Peyer's patch (tissue), 4 donors: ENCODE data around the gene PAM.

ENCODE experiments used
- POLR2A ChIP-seq, 2 donors: fragments of 450-650 bp; IDR thresholded peaks; one replicate each; pipeline ENCODE4 v1.5.1; 2017; ENCODE audit warnings: antibody characterized with exemption in 2 of 2, mild to moderate bottlenecking in 2 of 2, moderate library complexity in 2 of 2
- TF ChIP-seq, protein P1 (sequence below), 6 experiments: fragments of 450-650 bp in 4 of 6; fragments of 200-600 bp in 2 of 6; sonication (generic) in 1 of 6; IDR thresholded peaks; one replicate each; pipeline ENCODE4 v1.5.1; 2017 to 2019; ENCODE audit warnings: antibody characterized with exemption in 6 of 6, mild to moderate bottlenecking in 3 of 6, moderate library complexity in 1 of 6

DNA sequence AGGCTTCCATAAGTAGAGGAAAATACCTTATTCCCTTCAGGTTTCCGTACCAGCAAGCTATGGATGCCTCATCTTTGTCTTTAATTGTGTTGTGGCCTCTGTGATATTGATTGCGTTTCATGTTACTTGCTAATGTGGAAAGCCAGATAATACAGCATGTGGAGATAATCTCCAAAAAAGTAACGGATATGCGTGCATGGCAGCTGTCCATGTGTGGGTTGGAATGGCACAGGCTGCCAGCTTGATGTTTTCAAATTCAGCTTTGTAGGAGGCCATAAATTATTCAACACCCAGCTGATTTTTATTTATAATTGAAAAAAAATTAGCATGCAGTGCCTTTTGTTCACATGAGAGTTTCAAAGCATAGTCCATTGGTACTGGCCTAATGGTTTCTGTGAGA lies 219.9 kb downstream of the PAM start:
- TF ChIP-seq, protein P1, sequence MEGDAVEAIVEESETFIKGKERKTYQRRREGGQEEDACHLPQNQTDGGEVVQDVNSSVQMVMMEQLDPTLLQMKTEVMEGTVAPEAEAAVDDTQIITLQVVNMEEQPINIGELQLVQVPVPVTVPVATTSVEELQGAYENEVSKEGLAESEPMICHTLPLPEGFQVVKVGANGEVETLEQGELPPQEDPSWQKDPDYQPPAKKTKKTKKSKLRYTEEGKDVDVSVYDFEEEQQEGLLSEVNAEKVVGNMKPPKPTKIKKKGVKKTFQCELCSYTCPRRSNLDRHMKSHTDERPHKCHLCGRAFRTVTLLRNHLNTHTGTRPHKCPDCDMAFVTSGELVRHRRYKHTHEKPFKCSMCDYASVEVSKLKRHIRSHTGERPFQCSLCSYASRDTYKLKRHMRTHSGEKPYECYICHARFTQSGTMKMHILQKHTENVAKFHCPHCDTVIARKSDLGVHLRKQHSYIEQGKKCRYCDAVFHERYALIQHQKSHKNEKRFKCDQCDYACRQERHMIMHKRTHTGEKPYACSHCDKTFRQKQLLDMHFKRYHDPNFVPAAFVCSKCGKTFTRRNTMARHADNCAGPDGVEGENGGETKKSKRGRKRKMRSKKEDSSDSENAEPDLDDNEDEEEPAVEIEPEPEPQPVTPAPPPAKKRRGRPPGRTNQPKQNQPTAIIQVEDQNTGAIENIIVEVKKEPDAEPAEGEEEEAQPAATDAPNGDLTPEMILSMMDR (IDR thresholded peaks at IDR 0.05): no peak
- no peak for TF ChIP-seq POLR2A (IDR thresholded peaks at IDR 0.05)
